Renal cortex interstitium (tissue), 11 donors: ENCODE data around the gene PLS1. TPM values are rescaled to one million over a fixed set of nuclear protein-coding genes. Genes with fewer than 3 reads are reported as not detected.
"Not testable (repeated sequence)": the region's sequence is repeated elsewhere in the genome, so short reads cannot be mapped to it uniquely, and the experiment has no call there.

Source experiments
- DNase-seq, 11 donors: peaks; one replicate each; pipeline ENCODE4 v3.0.0-alpha.2; 2013; ENCODE audit warnings: low read depth in 9 of 11, low spot score in 4 of 11; ENCODE audit errors: extremely low read depth in 1 of 11
- polyA plus RNA-seq, 3 donors: library from polyadenylated mRNA; unstranded; fragments of 120-200 nt; gene quantifications; one replicate each; pipeline ENCODE4 v1.2.1, GENCODE V29; 2013; ENCODE audit not compliant: insufficient read length in 3 of 3

Gene PLS1
- polyA plus RNA-seq, 3 donors, result 24.5 to 32.3 (median 28.2) TPM

GRCh38 chr3:142724682-142725356, 128.6 kb downstream of the PLS1 start:
- peak; percentile 22 to 61 (median 45) for DNase-seq

GRCh38 chr3:142725357-142725739, 129.2 kb downstream of the PLS1 start:
- peak in 6 of 11 donors; percentile 1 to 19 (median 4) for DNase-seq

GRCh38 chr3:142726017-142726416, 129.8 kb downstream of the PLS1 start:
- no peak for DNase-seq

- no peak for DNase-seq
Observed at GRCh38 chr3:142732066-142732465, 135.9 kb downstream of the PLS1 start.

- no peak for DNase-seq
Observed at GRCh38 chr3:142734834-142735233, 138.6 kb downstream of the PLS1 start.

- no peak for DNase-seq
Observed at GRCh38 chr3:142735462-142735861, 139.3 kb downstream of the PLS1 start.

GRCh38 chr3:142738396-142738795, 142.2 kb downstream of the PLS1 start:
- no peak for DNase-seq

- no peak for DNase-seq
Observed at GRCh38 chr3:142746646-142747045, 150.5 kb downstream of the PLS1 start.

- not testable (repeated sequence) for DNase-seq
Observed at GRCh38 chr3:142750531-142750930, 154.3 kb downstream of the PLS1 start.

GRCh38 chr3:142752605-142753004, 156.4 kb downstream of the PLS1 start:
- DNase-seq, result not testable (repeated sequence)

- DNase-seq, result no peak
Observed at GRCh38 chr3:142754494-142754893, 158.3 kb downstream of the PLS1 start.

Other genes with a start within 250 kb of the PLS1 start
- 10 to 100 TPM; 21.1 to 34.3 (median 29.1) TPM for gene XRN1, start 148.4 kb upstream of the PLS1 start, polyA plus RNA-seq
- 10 to 100 TPM; 24.0 to 37.0 (median 31.2) TPM for gene ATR, start 17.7 kb upstream of the PLS1 start, polyA plus RNA-seq
- gene TRPC1, start 127.6 kb downstream of the PLS1 start, polyA plus RNA-seq, result 10 to 100 TPM in 2 of 3 donors, 1 to 10 TPM in 1; 8.7 to 13.3 (median 12.3) TPM